GM12872 (cell line): ENCODE measurements around the gene PCIF1.

Source experiments
- CTCF ChIP-seq: IDR thresholded peaks from 3 replicates; pipeline ENCODE4 v1.5.1; 2011; ENCODE audit warnings: low read depth, mild to moderate bottlenecking, low read length, moderate library complexity; ENCODE audit not compliant: insufficient read depth

PCIF1 gene

GRCh38 chr20:45981261-45981660 is 46.8 kb downstream of the PCIF1 start:
- no peak for TF ChIP-seq CTCF

GRCh38 chr20:45983279-45983743 is 48.8 kb downstream of the PCIF1 start:
- TF ChIP-seq CTCF = no peak

- TF ChIP-seq CTCF = no peak
Measured at GRCh38 chr20:45985573-45985972, 51.1 kb downstream of the PCIF1 start.

- TF ChIP-seq CTCF = peak; percentile 94
Measured at GRCh38 chr20:45987108-45987780, 52.8 kb downstream of the PCIF1 start.

- no peak for TF ChIP-seq CTCF
Measured at GRCh38 chr20:45991616-45992015, 57.1 kb downstream of the PCIF1 start.

- TF ChIP-seq CTCF = no peak
Measured at GRCh38 chr20:45993197-45993951, 58.9 kb downstream of the PCIF1 start.

GRCh38 chr20:45994761-45995493 is 60.4 kb downstream of the PCIF1 start:
- no peak for TF ChIP-seq CTCF
